ENCODE results near the gene TMEM61.

The TMEM61 gene

GRCh38 chr1:54986025-54986424 lies 5.6 kb downstream of the TMEM61 start:
- Histone ChIP-seq H3K9ac (ENCODE audit: low read length) (no peak overlapping the region), H3K79me2 (ENCODE audit: low read length) (no peaks in the 10 kb centered on the region), H3K36me3 (replicated peaks; ENCODE audit: insufficient read depth, low read length) (no peaks in the 10 kb centered on the region), H3K27me3 (replicated peaks; ENCODE audit: insufficient read depth, low read length) (peaks cover 1% of the 10 kb centered on the region; the same call in 1 of the 2 replicates), H3K4me1 (ENCODE audit: low read length) (no peaks in the 10 kb centered on the region), H3K4me3 (ENCODE audit: low read length) (no peak overlapping the region), H3F3A (ENCODE audit: insufficient read depth, low read length) (no peaks in the 10 kb centered on the region), H3K4me2 (ENCODE audit: low read depth, low read length) (no peak overlapping the region), H3K9me3 (replicated peaks; ENCODE audit: insufficient read depth, low read length) (no peaks in the 10 kb centered on the region), H3K9me2 (replicated peaks; ENCODE audit: insufficient read depth, low read length) (no peaks in the 10 kb centered on the region), H3K27ac (ENCODE audit: low read length) (no peak overlapping the region), H2AFZ (ENCODE audit: low read length) (no peak overlapping the region), H4K20me1 (ENCODE audit: insufficient read depth, low read length) (no peaks in the 10 kb centered on the region)
- no peak for TF ChIP-seq CTCF (IDR thresholded peaks at IDR 0.05; ENCODE audit: low read length)
- TF ChIP-seq EZH2 (optimal IDR thresholded peaks at IDR 0.05; ENCODE audit: low read depth, low read length): no peak
- TF ChIP-seq EZH2phosphoT487 (IDR thresholded peaks at IDR 0.05; ENCODE audit: low read length): no peak
- DNase-seq: no peak

DNA sequence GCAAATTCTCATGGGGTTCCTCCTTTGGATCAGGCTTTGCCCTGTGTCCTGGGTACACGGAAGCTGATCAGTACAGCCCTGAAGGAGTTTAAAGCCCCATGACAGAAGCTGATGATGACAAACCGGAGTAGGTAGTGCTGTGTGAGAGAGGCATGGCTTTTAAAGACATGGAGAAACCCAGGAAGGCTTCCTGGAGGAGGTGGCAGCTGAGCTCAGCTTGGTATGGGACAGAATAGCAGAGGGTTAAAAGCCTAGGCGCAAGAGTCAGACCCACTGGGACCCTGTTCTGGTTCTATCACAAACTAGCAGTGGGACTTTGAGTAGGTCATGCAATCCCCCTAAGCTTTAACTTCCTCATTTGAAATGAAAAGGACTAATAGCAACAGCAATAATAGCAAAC lies 6.1 kb downstream of the TMEM61 start:
- Histone ChIP-seq H3K27ac (ENCODE audit: low read length) (no peak overlapping the region), H3K4me3 (ENCODE audit: low read length) (no peak overlapping the region), H3K4me2 (ENCODE audit: low read depth, low read length) (no peak overlapping the region), H3K9me2 (replicated peaks; ENCODE audit: insufficient read depth, low read length) (no peaks in the 10 kb centered on the region), H3K27me3 (replicated peaks; ENCODE audit: insufficient read depth, low read length) (no peaks in the 10 kb centered on the region), H3K79me2 (ENCODE audit: low read length) (no peaks in the 10 kb centered on the region), H2AFZ (ENCODE audit: low read length) (no peak overlapping the region), H3F3A (ENCODE audit: insufficient read depth, low read length) (no peaks in the 10 kb centered on the region), H3K9ac (ENCODE audit: low read length) (no peak overlapping the region), H3K4me1 (ENCODE audit: low read length) (no peaks in the 10 kb centered on the region), H4K20me1 (ENCODE audit: insufficient read depth, low read length) (no peaks in the 10 kb centered on the region), H3K9me3 (replicated peaks; ENCODE audit: insufficient read depth, low read length) (no peaks in the 10 kb centered on the region), H3K36me3 (replicated peaks; ENCODE audit: insufficient read depth, low read length) (no peaks in the 10 kb centered on the region)
- DNase-seq: no peak
- TF ChIP-seq EZH2phosphoT487 (IDR thresholded peaks at IDR 0.05; ENCODE audit: low read length) (no peak), EZH2 (optimal IDR thresholded peaks at IDR 0.05; ENCODE audit: low read depth, low read length) (no peak), CTCF (IDR thresholded peaks at IDR 0.05; ENCODE audit: low read length) (no peak)

- H4K20me1 ChIP-seq (ENCODE audit: insufficient read depth, low read length): no peaks in the 10 kb centered on the region
- no peak for TF ChIP-seq EZH2phosphoT487 (IDR thresholded peaks at IDR 0.05; ENCODE audit: low read length)
- no peak overlapping the region for H3K4me3 ChIP-seq (ENCODE audit: low read length)
- H3K27me3 ChIP-seq (replicated peaks; ENCODE audit: insufficient read depth, low read length): no peaks in the 10 kb centered on the region
- no peak overlapping the region for H3K4me2 ChIP-seq (ENCODE audit: low read depth, low read length)
- H3F3A ChIP-seq (ENCODE audit: insufficient read depth, low read length): no peaks in the 10 kb centered on the region
- no peak overlapping the region for H3K27ac ChIP-seq (ENCODE audit: low read length)
- H3K4me1 ChIP-seq (ENCODE audit: low read length): no peaks in the 10 kb centered on the region
- no peaks in the 10 kb centered on the region for H3K9me2 ChIP-seq (replicated peaks; ENCODE audit: insufficient read depth, low read length)
- no peaks in the 10 kb centered on the region for H3K79me2 ChIP-seq (ENCODE audit: low read length)
- no peaks in the 10 kb centered on the region for H3K36me3 ChIP-seq (replicated peaks; ENCODE audit: insufficient read depth, low read length)
- no peak overlapping the region for H2AFZ ChIP-seq (ENCODE audit: low read length)
- no peak overlapping the region for H3K9ac ChIP-seq (ENCODE audit: low read length)
- DNase-seq: no peak
- H3K9me3 ChIP-seq (replicated peaks; ENCODE audit: insufficient read depth, low read length): no peaks in the 10 kb centered on the region
These were observed 7.0 kb downstream of the TMEM61 start for GRCh38 chr1:54987427-54987826.

DNA sequence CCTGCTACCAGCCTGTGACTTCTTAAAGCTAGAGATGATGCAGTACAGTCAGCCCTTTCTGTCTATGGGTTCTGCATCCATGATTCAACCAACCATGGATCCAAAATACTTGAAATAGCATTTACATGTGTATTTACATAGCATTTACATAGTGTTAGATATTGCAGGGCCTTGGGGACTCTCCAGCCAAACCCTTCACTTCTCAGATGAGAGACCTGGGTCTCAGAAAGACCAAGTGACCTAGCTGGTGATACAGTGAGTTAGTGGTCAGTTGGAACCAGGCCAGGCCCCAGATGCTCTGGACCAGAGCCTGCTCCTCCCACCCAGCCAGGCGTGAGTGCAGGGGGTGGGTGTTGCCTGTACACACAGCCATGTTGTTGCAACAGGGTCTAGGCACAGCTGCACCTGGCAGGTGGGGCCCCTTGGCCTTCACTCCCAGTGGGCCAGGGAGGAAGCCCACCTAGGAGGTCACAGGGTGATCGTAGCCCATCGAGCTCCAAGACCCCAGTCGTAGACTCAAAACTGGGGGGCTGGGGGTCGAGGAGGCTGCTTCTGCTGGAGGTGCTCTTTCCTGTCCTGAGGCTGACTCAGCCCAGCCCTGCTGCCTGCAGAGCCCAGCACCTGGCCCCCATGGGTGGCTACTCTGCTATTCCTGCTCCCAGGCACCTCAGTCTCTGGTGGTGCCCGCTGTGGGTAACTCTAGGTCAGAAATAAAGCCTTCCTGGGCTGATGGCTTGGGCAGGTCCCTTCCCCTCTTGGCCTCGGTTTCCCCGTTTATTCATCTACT lies 7.7 kb downstream of the TMEM61 start:
- no peak overlapping the region for H2AFZ ChIP-seq (ENCODE audit: low read length)
- H3K27ac ChIP-seq (ENCODE audit: low read length): no peak overlapping the region
- no peak overlapping the region for H3K4me3 ChIP-seq (ENCODE audit: low read length)
- no peaks in the 10 kb centered on the region for H3K27me3 ChIP-seq (replicated peaks; ENCODE audit: insufficient read depth, low read length)
- H3K9ac ChIP-seq (ENCODE audit: low read length): no peak overlapping the region
- TF ChIP-seq EZH2phosphoT487 (IDR thresholded peaks at IDR 0.05; ENCODE audit: low read length) (no peak), EZH2 (optimal IDR thresholded peaks at IDR 0.05; ENCODE audit: low read depth, low read length) (no peak), CTCF (IDR thresholded peaks at IDR 0.05; ENCODE audit: low read length) (no peak)
- H3K9me3 ChIP-seq (replicated peaks; ENCODE audit: insufficient read depth, low read length): no peaks in the 10 kb centered on the region
- no peaks in the 10 kb centered on the region for H3K9me2 ChIP-seq (replicated peaks; ENCODE audit: insufficient read depth, low read length)
- H3K36me3 ChIP-seq (replicated peaks; ENCODE audit: insufficient read depth, low read length): no peaks in the 10 kb centered on the region
- no peaks in the 10 kb centered on the region for H3F3A ChIP-seq (ENCODE audit: insufficient read depth, low read length)
- no peaks in the 10 kb centered on the region for H3K4me1 ChIP-seq (ENCODE audit: low read length)
- no peaks in the 10 kb centered on the region for H4K20me1 ChIP-seq (ENCODE audit: insufficient read depth, low read length)
- no peaks in the 10 kb centered on the region for H3K79me2 ChIP-seq (ENCODE audit: low read length)
- DNase-seq: no peak
- H3K4me2 ChIP-seq (ENCODE audit: low read depth, low read length): no peak overlapping the region
